NCI-H524 (cell line): Measurements from ENCODE around the gene CDC42SE2.
"Not testable (repeated sequence)": the region's sequence is repeated elsewhere in the genome, so short reads cannot be mapped to it uniquely, and the experiment has no call there.

Experiments
- DNase-seq, 2 experiments: peaks; one replicate each; lab custom pipeline; 2025; lab: John Stamatoyannopoulos, UW

Gene CDC42SE2

GRCh38 chr5:131366428-131366827 lies 102.6 kb downstream of the CDC42SE2 start:
- no peak for DNase-seq

- no peak for DNase-seq
Observed at GRCh38 chr5:131367219-131367860, 103.5 kb downstream of the CDC42SE2 start.

GRCh38 chr5:131368866-131369265 lies 105.0 kb downstream of the CDC42SE2 start:
- DNase-seq = no peak

DNA sequence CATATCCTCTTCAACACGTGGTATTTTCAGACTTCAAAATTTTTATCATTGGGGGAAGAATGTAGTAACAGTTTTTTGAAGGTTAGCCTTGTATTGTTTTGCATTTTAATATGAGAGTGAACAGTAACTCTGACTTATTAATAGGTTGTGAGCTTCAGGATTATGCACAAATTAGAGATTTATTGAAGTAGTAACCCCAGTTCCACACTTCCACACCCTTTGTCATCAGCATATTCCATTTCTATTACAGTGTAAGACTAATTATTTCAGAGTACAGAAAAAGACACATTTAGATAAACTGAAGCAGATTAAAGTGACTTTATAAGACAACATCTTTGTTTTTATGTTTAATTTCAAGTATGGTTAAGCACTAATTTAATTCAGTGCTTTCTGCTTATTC lies 105.7 kb downstream of the CDC42SE2 start:
- no peak for DNase-seq

GRCh38 chr5:131371835-131372234 lies 108.0 kb downstream of the CDC42SE2 start:
- DNase-seq = no peak

GRCh38 chr5:131373265-131373664 lies 109.4 kb downstream of the CDC42SE2 start:
- no peak for DNase-seq

DNA sequence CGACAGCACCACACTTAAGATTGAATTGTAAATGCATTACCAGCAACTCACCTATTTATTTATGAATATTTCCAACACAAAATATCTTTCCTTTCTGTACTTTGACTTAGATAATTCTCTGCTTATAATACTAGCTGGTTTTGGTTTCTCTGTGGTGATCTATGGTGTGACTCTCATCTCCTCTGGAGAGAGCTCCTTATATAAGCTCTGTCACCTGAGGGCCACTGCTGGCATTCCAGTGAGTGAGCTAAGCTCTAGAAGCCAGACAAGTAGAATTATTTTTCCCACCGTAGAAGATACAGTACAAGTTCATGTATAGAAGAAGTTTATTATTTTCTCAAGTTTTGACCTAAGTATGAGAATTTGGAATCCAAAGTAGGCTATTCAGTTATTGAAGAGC lies 111.5 kb downstream of the CDC42SE2 start:
- no peak for DNase-seq

DNA sequence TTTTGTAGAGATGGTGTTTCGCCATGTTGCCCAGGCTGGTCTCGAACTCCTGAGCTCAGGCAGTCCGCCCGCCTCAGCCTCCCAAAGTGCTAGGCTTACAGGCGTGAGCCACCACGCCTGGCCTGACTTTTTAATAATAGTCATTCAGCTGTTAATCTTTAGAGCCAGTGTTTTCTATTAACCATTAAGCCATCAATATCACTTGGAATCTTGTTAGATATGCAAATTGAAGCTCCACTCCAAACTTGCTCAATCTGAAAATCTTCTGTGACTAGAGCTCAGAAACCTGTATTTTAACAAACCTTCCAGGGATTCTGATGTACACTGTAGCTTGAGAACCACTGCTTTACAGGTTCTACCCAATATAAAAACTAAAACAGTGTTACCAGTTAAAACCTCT lies 113.5 kb downstream of the CDC42SE2 start:
- no peak for DNase-seq

DNA sequence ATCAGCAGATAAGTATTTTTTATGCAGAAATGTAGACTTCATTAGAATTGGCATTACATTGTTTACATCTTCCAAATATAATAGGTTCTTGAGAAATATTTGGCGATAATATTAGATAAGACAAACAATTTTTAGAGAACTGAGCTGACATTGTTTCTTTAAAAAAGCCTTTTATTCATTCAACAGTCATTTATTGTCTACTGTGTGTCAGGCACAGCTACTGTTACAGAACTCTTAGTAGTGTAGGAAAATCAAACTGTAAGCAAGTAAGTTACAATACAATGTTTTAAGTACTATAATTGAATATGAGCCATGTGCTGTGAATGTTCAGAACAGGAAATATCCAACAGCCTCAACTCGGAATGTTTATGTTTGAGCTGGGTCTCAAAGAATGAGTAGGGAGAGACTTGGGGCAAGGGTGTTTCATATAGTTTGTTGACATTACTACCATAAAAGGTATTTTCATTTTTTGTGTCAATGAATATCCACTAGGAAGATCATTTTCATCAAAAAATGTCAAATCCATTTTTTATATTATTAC lies 114.0 kb downstream of the CDC42SE2 start:
- DNase-seq = no peak

DNA sequence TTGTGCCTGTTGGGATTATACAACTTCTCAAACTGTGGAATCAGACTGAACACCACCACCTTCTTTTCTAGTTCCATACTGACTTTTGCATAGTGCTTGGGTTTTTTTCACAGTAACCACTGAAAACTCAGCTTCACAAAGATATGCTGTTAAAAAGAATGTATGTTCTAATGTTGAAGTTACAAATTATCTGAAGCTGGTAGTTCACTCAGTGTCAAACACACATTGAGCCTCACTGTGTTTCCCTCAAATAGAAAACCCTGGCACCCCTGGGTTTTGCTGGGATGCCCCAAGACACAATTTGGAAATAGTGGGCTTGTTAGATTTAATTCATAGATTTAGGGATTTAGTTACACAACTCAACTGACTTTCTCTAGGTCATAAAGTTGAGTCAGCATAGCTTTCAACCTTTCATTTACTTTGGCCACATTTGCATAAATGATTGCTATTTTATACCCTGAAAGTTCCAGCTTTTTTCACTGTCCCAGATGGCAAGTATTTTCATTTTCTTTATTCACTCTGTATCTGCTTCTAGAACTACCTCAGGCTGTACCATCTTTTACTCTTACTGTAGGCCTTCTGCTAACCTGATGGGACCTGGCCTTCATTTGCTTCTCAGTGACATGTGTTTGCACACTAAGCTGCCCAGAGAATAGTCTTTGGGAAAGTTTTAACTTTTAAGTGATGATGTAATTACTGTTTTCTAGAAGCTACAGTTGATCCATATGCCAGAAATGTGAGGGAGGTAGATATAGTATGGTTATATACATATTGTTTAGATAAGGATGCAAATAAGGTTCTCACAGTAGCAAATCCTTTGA lies 115.1 kb downstream of the CDC42SE2 start:
- no peak for DNase-seq

GRCh38 chr5:131379723-131380122 lies 115.9 kb downstream of the CDC42SE2 start:
- no peak for DNase-seq

- not testable (repeated sequence) for DNase-seq
Observed at GRCh38 chr5:131380238-131380637, 116.4 kb downstream of the CDC42SE2 start.

DNA sequence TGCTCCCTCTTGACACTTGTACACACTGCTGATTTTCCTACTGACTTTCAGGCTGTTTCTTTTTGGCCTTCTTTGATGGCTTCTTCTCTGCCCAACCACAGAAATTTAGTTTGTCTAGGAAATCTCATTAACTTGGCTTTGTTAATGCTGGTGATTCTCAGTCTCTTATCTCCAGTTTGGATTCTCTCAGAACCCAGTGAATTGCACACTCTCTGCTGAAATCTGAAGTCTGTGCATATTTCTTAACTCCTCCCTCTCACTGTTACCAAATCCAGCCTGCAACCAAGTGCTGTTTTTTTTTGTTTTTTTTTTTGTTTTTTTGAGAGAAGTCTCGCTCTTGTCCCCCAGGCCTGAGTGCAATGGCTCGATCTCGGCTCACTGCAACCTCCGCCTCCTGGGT lies 117.2 kb downstream of the CDC42SE2 start:
- DNase-seq = no peak

DNA sequence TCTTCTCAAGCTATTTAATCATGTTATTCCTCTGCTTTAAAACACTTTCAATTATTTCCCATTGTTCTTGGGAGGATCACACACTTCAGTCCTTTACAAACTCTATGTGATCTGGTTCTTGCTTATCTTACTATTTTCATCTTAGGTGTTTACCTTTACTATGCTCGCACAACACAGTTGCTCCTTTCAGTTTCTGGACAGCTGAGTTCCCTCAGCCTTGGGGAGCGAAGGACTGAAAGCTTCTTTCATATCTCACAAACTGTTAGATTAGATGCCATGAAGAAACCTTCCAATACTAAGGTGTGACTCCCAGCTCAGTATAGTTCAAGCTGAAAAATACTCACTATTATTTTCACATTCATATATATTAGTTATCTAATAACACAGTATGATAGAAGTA lies 117.9 kb downstream of the CDC42SE2 start:
- no peak for DNase-seq

DNA sequence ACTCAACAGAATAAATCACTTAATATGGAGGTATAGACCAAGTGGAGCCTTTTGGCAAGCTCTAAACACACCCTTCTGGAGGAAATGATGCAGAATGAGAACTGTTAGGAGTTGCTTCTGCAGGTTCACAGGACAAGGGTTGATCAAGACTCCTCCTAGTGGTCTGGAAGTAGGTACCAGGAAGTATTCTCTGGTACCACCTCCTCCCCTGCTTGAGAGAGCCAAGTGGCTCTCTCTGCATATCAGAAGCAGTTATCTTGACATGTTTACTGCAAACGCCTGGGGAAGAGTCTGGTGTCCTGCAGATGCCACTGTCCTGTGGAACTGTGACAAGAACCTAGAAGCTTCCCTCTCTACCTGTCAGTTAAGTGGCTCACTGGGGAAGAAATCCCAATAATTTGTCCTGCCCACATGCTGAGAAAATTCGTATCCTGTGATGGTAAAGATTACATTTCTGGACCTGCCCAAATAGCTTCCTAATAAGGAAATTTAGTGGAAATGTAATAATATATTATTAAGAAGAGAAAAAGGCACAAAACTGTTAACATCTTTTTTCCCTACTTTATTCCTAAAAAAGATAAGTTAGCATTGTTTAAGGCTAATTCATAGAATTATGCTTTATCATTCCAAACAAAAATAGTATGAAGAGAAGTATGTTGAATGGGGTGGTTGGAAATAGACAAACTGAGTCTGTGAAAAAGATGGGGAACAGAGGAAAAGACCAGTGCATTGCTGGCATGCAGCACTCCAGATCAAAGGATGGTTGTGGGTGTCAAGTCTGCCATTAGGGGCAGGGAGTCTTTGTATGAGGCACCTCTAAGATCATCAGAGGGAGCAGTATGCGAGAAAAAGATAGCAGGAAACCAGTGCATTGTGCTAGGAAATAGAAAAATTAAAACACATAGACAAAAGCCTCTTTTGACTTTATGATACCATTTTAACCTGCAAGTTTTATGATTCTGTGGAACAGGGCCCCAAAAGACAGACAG lies 118.8 kb downstream of the CDC42SE2 start:
- peak; percentile 46 to 68 for DNase-seq

GRCh38 chr5:131384173-131384572 lies 120.3 kb downstream of the CDC42SE2 start:
- no peak for DNase-seq

- DNase-seq = no peak
Observed at GRCh38 chr5:131384616-131385214, 120.9 kb downstream of the CDC42SE2 start.

GRCh38 chr5:131386124-131386523 lies 122.3 kb downstream of the CDC42SE2 start:
- DNase-seq = no peak

DNA sequence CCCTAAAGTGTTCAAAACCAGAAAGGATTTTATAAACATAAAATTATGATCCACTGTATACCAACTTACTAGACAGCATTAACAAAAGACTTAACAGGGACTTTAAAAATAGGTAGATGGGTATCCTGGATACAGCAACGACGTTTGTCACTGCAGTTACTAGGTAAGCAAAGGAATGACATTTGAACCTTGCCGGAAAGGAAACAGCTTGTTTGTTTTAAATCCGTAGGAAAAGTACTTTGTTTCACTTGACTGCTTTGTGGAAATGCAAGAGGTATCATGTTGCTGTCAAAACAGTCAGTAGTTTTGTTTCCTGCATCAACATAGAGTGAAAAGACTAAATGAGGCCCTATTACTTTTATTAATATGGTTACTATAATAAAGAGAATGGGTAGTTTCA lies 122.9 kb downstream of the CDC42SE2 start:
- DNase-seq = peak in 1 of 2 experiments; percentile 3

DNA sequence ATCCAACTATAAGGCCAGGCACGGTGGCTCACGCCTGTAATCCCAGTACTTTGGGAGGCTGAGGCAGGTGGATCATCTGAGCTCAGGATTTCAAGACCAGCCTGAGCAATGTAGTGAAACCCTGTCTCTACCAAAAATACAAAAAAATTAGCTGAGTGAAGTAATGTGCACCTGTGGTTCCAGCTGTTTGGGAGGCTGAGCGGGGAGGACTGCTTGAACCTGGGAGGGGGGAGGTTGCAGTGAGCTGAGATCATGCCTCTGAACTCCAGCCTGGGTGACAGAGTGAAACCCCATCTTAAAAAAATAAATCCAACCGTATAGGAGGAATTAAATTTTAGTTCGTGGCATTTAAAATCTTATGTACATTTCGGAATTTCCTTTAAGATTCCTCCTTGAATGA lies 123.4 kb downstream of the CDC42SE2 start:
- DNase-seq = no peak

- no peak for DNase-seq
Observed at GRCh38 chr5:131389096-131389868, 125.4 kb downstream of the CDC42SE2 start.
